Astrocyte (in vitro differentiated cells and primary cell): ENCODE data around the gene CASP3.

Experiments
- CTCF ChIP-seq: IDR thresholded peaks from 2 replicates; pipeline ENCODE4 v1.5.1; 2011; ENCODE audit warnings: low read depth, mild to moderate bottlenecking, inconsistent platforms, low read length, moderate library complexity; ENCODE audit not compliant: insufficient read depth
- EZH2 ChIP-seq: IDR thresholded peaks from 2 replicates; pipeline ENCODE4 v1.6.1; 2012; ENCODE audit warnings: mild to moderate bottlenecking, low read length, inconsistent platforms; ENCODE audit not compliant: insufficient read depth

- TF ChIP-seq CTCF (no peak), EZH2 (no peak)
These were observed 49.6 kb downstream of the CASP3 start for GRCh38 chr4:184599492-184600135.
